ENCODE measurements around the gene XIRP1. TPM values are rescaled to one million over a fixed set of nuclear protein-coding genes. Genes with fewer than 3 reads are reported as not detected.

The XIRP1 gene
- total and polyA plus RNA-seq, 2 donors from 2014 or later, result 0.09 TPM; not detected in 1

- no peak for TF ChIP-seq CTCF (IDR thresholded peaks at IDR 0.05; ENCODE audit: borderline replicate concordance, extremely low read depth, insufficient read depth)
- no peak overlapping the region for H3K4me3 ChIP-seq (ENCODE audit: low read length in 3 of 3)
- H3K27me3 ChIP-seq (ENCODE audit: control insufficient read depth, insufficient read depth, low read length), result no peaks in the 10 kb centered on the region
- H3K36me3 ChIP-seq (ENCODE audit: control insufficient read depth in 2 of 3, insufficient read depth in 3 of 3, low read length in 3 of 3), result no peaks in the 10 kb centered on the region
- no peak overlapping the region for H3K27ac ChIP-seq (ENCODE audit: low read depth in 2 of 2, low read length in 2 of 2)
- H3K9ac ChIP-seq (ENCODE audit: low read length in 3 of 3), result no peak overlapping the region
- DNase-seq, result peak in 1 of 5 donors; percentile 34
- no peak for FAIRE-seq
- intact Hi-C loops (cut with DNase I), result no loop called here
- H3K9me3 ChIP-seq (ENCODE audit: control insufficient read depth in 2 of 3, insufficient read depth in 1 of 3, low read length in 3 of 3), result no peaks in the 10 kb centered on the region
- H3K4me1 ChIP-seq (ENCODE audit: control insufficient read depth in 2 of 3, insufficient read depth in 2 of 3, low read depth in 1 of 3, low read length in 3 of 3), result no peaks in the 10 kb centered on the region
These were observed 24.1 kb downstream of the XIRP1 start for GRCh38 chr3:39168156-39168780.

GRCh38 chr3:39166932-39167532 lies 25.4 kb downstream of the XIRP1 start:
- no peaks in the 10 kb centered on the region for H3K36me3 ChIP-seq (ENCODE audit: control insufficient read depth in 2 of 3, insufficient read depth in 3 of 3, low read length in 3 of 3)
- no peaks in the 10 kb centered on the region for H3K27me3 ChIP-seq (ENCODE audit: control insufficient read depth, insufficient read depth, low read length)
- H3K4me1 ChIP-seq (ENCODE audit: control insufficient read depth in 2 of 3, insufficient read depth in 2 of 3, low read depth in 1 of 3, low read length in 3 of 3), result no peaks in the 10 kb centered on the region
- H3K4me3 ChIP-seq (ENCODE audit: low read length in 3 of 3), result no peak overlapping the region
- H3K9me3 ChIP-seq (ENCODE audit: control insufficient read depth in 2 of 3, insufficient read depth in 1 of 3, low read length in 3 of 3), result no peaks in the 10 kb centered on the region
- peak in 1 of 5 donors; percentile 53 for DNase-seq
- H3K9ac ChIP-seq (ENCODE audit: low read length in 3 of 3), result no peak overlapping the region
- no peak overlapping the region for H3K27ac ChIP-seq (ENCODE audit: low read depth in 2 of 2, low read length in 2 of 2)
- intact Hi-C loops (cut with DNase I), result no loop called here
- no peak for FAIRE-seq
- no peak for TF ChIP-seq CTCF (IDR thresholded peaks at IDR 0.05; ENCODE audit: borderline replicate concordance, extremely low read depth, insufficient read depth)

- no peak overlapping the region for H3K4me3 ChIP-seq (ENCODE audit: low read length in 3 of 3)
- H3K9me3 ChIP-seq (ENCODE audit: control insufficient read depth in 2 of 3, insufficient read depth in 1 of 3, low read length in 3 of 3), result no peaks in the 10 kb centered on the region
- H3K4me1 ChIP-seq (ENCODE audit: control insufficient read depth in 2 of 3, insufficient read depth in 2 of 3, low read depth in 1 of 3, low read length in 3 of 3), result no peaks in the 10 kb centered on the region
- no peak for TF ChIP-seq CTCF (IDR thresholded peaks at IDR 0.05; ENCODE audit: borderline replicate concordance, extremely low read depth, insufficient read depth)
- FAIRE-seq (no peak), DNase-seq (no peak)
- no peak overlapping the region for H3K27ac ChIP-seq (ENCODE audit: low read depth in 2 of 2, low read length in 2 of 2)
- intact Hi-C loops (cut with DNase I), result no loop called here
- no peaks in the 10 kb centered on the region for H3K36me3 ChIP-seq (ENCODE audit: control insufficient read depth in 2 of 3, insufficient read depth in 3 of 3, low read length in 3 of 3)
- no peak overlapping the region for H3K9ac ChIP-seq (ENCODE audit: low read length in 3 of 3)
- no peaks in the 10 kb centered on the region for H3K27me3 ChIP-seq (ENCODE audit: control insufficient read depth, insufficient read depth, low read length)
These were observed 26.2 kb downstream of the XIRP1 start for GRCh38 chr3:39166134-39166710.

All from kidney (tissue), 14 donors.